H54 (cell line): ENCODE results near the gene SHLD1.
"Not testable (repeated sequence)": the region's sequence is repeated elsewhere in the genome, so short reads cannot be mapped to it uniquely, and the experiment has no call there.

Experiments used
- DNase-seq: peaks from one replicate; pipeline ENCODE4 v3.0.0; 2011; ENCODE audit warnings: low spot score, mixed read lengths; ENCODE audit not compliant: insufficient read length
- FAIRE-seq: peaks from 3 replicates; lab custom pipeline; 2011; peaks lifted over from hg19 to GRCh38; lab: Jason Lieb, UNC
- POLR2A ChIP-seq: IDR thresholded peaks from 2 replicates; pipeline ENCODE4 v1.6.1; 2011; ENCODE audit warnings: low read depth, mild to moderate bottlenecking, low read length

SHLD1 gene

GRCh38 chr20:5722927-5723326 is 27.3 kb upstream of the SHLD1 start:
- no peak for TF ChIP-seq POLR2A
- no peak for DNase-seq
- no peak for FAIRE-seq

DNA sequence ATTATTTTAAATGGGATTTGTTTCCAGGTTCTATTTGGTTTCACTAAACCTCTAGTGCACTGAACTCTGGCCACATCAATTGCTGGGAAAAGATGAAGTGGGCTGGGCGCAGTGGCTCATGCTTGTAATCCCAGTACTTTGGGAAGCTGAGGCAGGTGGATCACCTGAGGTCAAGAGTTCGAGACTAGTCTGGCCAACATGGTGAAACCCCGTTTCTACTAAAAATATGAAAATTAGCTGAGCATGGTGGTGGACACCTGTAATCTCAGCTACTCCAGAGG is 25.1 kb upstream of the SHLD1 start:
- FAIRE-seq, DNase-seq: not testable (repeated sequence)

DNA sequence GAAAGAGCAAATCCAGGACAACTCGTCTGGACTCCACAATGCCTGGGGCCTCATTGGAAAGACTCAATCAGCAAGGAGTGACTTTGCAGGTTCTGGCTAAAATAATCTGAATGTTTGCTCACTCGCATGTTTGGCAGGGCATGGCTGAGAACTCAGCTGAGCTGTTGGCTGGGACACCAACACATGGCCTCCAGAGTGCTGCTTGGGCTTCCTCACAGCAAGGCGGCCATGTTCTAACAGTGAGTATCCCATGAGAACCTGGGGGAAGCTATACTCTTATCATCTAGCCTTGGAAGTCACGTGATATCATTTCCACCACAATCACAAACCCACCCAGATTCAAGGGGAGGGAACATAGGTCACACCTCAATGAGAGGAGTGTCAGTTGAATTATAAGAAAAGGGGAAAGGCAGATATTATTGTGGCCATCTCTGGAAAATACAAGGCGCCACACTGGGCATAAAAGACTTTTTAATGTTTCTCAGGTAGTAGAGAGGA is 23.1 kb upstream of the SHLD1 start:
- DNase-seq (no peak), FAIRE-seq (no peak)
- TF ChIP-seq POLR2A, result no peak

GRCh38 chr20:5729348-5729747 is 20.9 kb upstream of the SHLD1 start:
- FAIRE-seq, result no peak

GRCh38 chr20:5730131-5730530 is 20.1 kb upstream of the SHLD1 start:
- DNase-seq, result no peak
- TF ChIP-seq POLR2A, result no peak
- FAIRE-seq, result no peak

More at GRCh38 chr20:5729348-5729747, 20.9 kb upstream of the SHLD1 start:
- no peak for TF ChIP-seq POLR2A
- DNase-seq, result no peak

GRCh38 chr20:5731753-5732366 is 18.3 kb upstream of the SHLD1 start:
- FAIRE-seq (no peak), DNase-seq (no peak)
- TF ChIP-seq POLR2A, result no peak

GRCh38 chr20:5734602-5735001 is 15.6 kb upstream of the SHLD1 start:
- FAIRE-seq (no peak), DNase-seq (no peak)
- no peak for TF ChIP-seq POLR2A

GRCh38 chr20:5735845-5736510 is 14.2 kb upstream of the SHLD1 start:
- TF ChIP-seq POLR2A, result no peak
- FAIRE-seq, result no peak
- DNase-seq, result no peak

GRCh38 chr20:5737619-5737953 is 12.6 kb upstream of the SHLD1 start:
- TF ChIP-seq POLR2A, result no peak
- DNase-seq (no peak), FAIRE-seq (no peak)

DNA sequence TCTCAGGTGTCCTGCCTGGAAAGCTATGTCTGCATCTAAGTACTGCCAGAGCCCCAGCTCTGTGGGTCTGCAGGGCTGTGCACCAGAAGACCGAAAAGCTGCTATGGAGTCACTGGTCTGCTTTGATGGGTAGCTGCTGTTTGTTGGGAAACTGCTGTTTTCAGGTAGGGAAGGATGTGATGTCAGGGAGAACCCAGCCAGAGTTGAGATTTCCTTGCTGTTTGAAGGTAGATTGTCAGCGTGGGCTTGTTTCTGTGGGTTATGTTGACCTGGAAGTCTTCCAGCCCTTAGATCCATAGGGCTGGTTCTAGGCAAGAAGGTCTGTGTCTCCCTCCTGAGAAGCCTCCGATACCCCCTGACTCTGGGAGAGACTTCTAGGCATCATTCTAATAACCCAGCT is 12.2 kb upstream of the SHLD1 start:
- no peak for TF ChIP-seq POLR2A
- DNase-seq, result no peak
- FAIRE-seq, result no peak

- FAIRE-seq, DNase-seq: not testable (repeated sequence)
Observed at GRCh38 chr20:5740643-5741042, 9.6 kb upstream of the SHLD1 start.

DNA sequence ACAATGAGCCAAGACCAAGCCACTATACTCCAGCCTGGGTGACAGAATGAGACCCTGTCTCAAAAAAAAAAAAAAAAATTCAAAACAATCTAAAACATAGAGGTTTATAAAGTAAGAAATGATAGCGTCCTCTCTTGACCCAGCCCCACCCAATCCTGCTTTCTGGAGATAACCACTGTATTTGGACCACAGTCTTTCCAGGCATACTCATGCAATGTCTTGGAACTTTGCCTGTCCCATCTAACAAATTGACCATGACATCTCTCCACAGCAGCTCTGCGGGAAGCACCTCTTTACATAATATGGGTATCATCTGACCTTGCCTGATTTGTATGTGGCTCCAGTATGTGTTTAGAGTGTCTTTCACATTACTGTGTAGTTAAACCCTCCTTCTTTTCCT is 9.1 kb upstream of the SHLD1 start:
- FAIRE-seq (no peak), DNase-seq (no peak)
- no peak for TF ChIP-seq POLR2A

DNA sequence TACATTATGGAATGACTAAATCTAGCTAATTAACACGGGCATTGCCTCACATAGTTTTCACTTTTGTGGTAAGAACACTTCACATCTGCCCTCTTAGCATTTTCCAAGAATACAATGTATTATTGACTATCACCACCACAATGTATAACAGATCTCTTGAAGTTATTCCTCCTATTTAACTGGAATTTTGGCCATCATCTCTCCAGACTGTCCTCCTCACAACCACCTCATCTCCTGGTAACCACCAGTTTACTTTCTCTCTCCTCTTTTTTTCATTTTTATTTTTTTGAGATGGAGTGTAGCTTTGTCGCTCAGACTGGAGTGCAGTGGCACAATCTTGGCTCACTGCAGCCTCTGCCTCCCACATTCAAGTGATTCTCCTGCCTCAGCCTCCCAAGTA is 8.2 kb upstream of the SHLD1 start:
- TF ChIP-seq POLR2A, result no peak
- DNase-seq (no peak), FAIRE-seq (no peak)

DNA sequence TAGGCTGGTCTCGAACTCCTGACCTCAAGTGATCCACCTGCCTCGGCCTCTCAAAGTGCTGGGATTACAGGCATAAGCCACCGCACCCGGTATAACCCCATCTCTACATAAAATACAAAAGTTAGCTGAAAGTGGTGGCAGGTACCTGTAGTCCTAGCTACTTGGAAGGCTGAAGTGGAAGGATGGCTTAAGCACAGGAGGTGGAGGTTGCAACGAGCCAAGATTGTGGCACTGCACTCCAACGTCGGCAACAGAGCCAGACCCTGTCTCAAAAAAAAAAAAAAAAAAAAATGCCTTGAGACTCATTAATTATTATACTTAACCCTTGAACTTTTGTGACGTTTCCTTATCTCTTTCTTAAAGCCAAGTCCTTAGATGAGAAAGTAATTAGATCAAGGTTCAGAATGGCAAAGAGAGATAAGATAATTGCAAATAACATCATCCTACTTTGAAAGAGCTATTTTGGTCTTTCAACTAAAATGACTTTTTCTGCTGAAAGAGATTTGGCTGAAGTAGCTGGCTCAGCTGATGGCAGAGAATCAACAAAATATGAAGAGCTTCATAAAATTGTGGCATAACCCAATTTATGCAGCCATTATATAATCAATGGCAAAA is 4.7 kb upstream of the SHLD1 start:
- no peak for DNase-seq
- TF ChIP-seq POLR2A, result no peak
- FAIRE-seq, result no peak

DNA sequence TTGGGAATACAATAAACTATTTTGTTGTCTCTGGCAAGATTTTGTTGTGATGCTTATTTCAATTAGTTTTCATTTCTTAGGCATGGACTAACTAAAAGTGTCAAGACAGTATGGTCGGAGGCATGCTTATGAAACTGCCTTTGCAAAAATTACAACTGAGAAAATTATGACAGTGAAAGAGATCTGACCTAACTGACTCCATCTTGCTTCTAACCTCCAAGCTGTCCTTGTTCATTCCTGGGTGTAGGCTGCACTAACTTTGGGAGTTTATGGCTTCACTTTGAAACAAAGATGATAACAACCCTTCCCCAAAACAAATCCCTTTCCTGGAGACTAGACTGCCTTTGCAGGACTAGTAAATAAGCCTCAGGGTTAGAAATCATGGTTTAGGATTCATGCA is 4.1 kb upstream of the SHLD1 start:
- no peak for FAIRE-seq

More for the DNA sequence above, 4.1 kb upstream of the SHLD1 start:
- no peak for DNase-seq
- no peak for TF ChIP-seq POLR2A
